COLO668 (cell line): ENCODE measurements around the gene GALC.

ENCODE experiments used
- DNase-seq: peaks from one replicate; lab custom pipeline; 2025; ENCODE audit not compliant: unreplicated experiment; lab: John Stamatoyannopoulos, UW

GALC gene

GRCh38 chr14:87888136-87888999 is 104.6 kb downstream of the GALC start:
- peak; percentile 40 for DNase-seq

GRCh38 chr14:87883750-87884149 is 109.2 kb downstream of the GALC start:
- no peak for DNase-seq
